Activated naive CD4-positive, alpha-beta T cell treated with anti-CD3 and anti-CD28 coated beads for 36 hours (primary cell): ENCODE data around the gene SPATS2L. TPM values are rescaled to one million over a fixed set of nuclear protein-coding genes. Genes with fewer than 3 reads are reported as not detected.

Experiments
- CTCF ChIA-PET: fragments of 350-600 bp; sonication (Branson Sonifier 250); formaldehyde crosslinking; loops from one replicate; lab custom pipeline; 2021; ENCODE audit warnings: antibody characterized with exemption; lab: Charles Lee
- DNase-seq: peaks from one replicate; pipeline ENCODE4 v3.0.0-alpha.2; 2020
- H3K27ac Mint-ChIP-seq: one replicate; pipeline ENCODE4 v1.8.0; 2021; ENCODE audit warnings: mild to moderate bottlenecking, mixed read lengths
- H3K27me3 Mint-ChIP-seq: one replicate; pipeline ENCODE4 v1.8.0; 2021; ENCODE audit warnings: low read depth, mixed read lengths
- H3K36me3 Mint-ChIP-seq: one replicate; pipeline ENCODE4 v1.8.0; 2021; ENCODE audit warnings: low read depth, mixed read lengths
- H3K4me1 Mint-ChIP-seq: one replicate; pipeline ENCODE4 v1.8.0; 2021; ENCODE audit warnings: low read depth, mixed read lengths
- H3K4me3 Mint-ChIP-seq: one replicate; pipeline ENCODE4 v1.8.0; 2021; ENCODE audit warnings: mild to moderate bottlenecking, moderate library complexity, mixed read lengths
- H3K9me3 Mint-ChIP-seq: one replicate; pipeline ENCODE4 v1.8.0; 2021; ENCODE audit warnings: mixed read lengths
- intact Hi-C: fragments of 100-400 bp; cut with micrococcal nuclease; formaldehyde crosslinking; loops from one replicate; pipeline ENCODE4 v1.15.1; 2023
- total RNA-seq, 2 experiments: library from RNA; stranded (reverse); gene quantifications; one replicate each; pipeline ENCODE4 v1.2.3, GENCODE V29; 2021

The SPATS2L gene
- total RNA-seq, 2 experiments from 2014 or later: 8.9 to 10.9 TPM

- Mint-ChIP-seq H3K27ac (no peak overlapping the region), H3K9me3 (no peaks in the 10 kb centered on the region), H3K36me3 (no peaks in the 10 kb centered on the region), H3K27me3 (no peaks in the 10 kb centered on the region), H3K4me1 (peaks cover 17% of the 10 kb centered on the region), H3K4me3 (no peak overlapping the region)
- DNase-seq: no peak
- intact Hi-C loops: loop anchor here (1.0 to 5.0 kb wide), 2 partner anchors 10 to 437 kb away; partner anchors contain the start of gene ORC2
- CTCF ChIA-PET: interaction anchor here (1.3 to 1.7 kb wide), 3 partner anchors 40 to 211 kb away, joined by 3 to 5 read pairs (median 4); no protein-coding TSS in a partner anchor
Measured at GRCh38 chr2:200525066-200525465, 218.6 kb downstream of the SPATS2L start.

- Mint-ChIP-seq H3K27ac (peak overlapping the region; percentile 67), H3K27me3 (no peaks in the 10 kb centered on the region), H3K4me1 (peaks cover 17% of the 10 kb centered on the region), H3K9me3 (no peaks in the 10 kb centered on the region), H3K4me3 (peak overlapping the region; percentile 90), H3K36me3 (no peaks in the 10 kb centered on the region)
- CTCF ChIA-PET: interaction anchor here (0.5 to 1.7 kb wide), 7 partner anchors 16 to 344 kb away, joined by 3 to 5 read pairs (median 4); partner anchors contain the start of gene KCTD18
- intact Hi-C loops: loop anchor here (1.0 to 5.0 kb wide), 2 partner anchors 10 to 437 kb away; partner anchors contain the start of gene ORC2
- no peak for DNase-seq
Measured at GRCh38 chr2:200525551-200525881, 219.0 kb downstream of the SPATS2L start.

GRCh38 chr2:200525882-200526651 lies 219.6 kb downstream of the SPATS2L start, which contains the start of gene SGO2:
TSS of gene SGO2 (plus strand) at chr2:200526207. CDS start at chr2:200532976, 6,769 bp downstream.
- CTCF ChIA-PET: interaction anchor here (0.5 to 1.7 kb wide), 7 partner anchors 16 to 344 kb away, joined by 3 to 5 read pairs (median 4); partner anchors contain the start of gene KCTD18
- DNase-seq: peak; percentile 98
- Mint-ChIP-seq H3K27ac (peak within 1 kb of the TSS; percentile 84), H3K4me3 (peak within 1 kb of the TSS; percentile 90), H3K4me1 (peaks cover 17% of the 10 kb centered on the region), H3K9me3 (no peaks in the 10 kb centered on the region), H3K36me3 (no peaks in the 10 kb centered on the region), H3K27me3 (no peaks in the 10 kb centered on the region)
- intact Hi-C loops: loop anchor here (1.0 to 5.0 kb wide), 11 partner anchors 11 to 707 kb away; partner anchors contain the start of genes BZW1, C2orf69, CLK1 and KCTD18

GRCh38 chr2:200528228-200528627 lies 221.7 kb downstream of the SPATS2L start:
- H3K36me3 Mint-ChIP-seq: no peaks in the 10 kb centered on the region
- CTCF ChIA-PET: no interaction called here
- no peaks in the 10 kb centered on the region for H3K27me3 Mint-ChIP-seq
- no peak for DNase-seq
- H3K9me3 Mint-ChIP-seq: no peaks in the 10 kb centered on the region
- intact Hi-C loops: loop anchor here (5.0 kb wide), 1 partner anchor 434 kb away; the partner anchor contains the start of gene ORC2
- peaks cover 17% of the 10 kb centered on the region for H3K4me1 Mint-ChIP-seq
- no peak overlapping the region for H3K27ac Mint-ChIP-seq
- no peak overlapping the region for H3K4me3 Mint-ChIP-seq

Other genes with a start within 250 kb of the SPATS2L start
- 10 to 100 TPM in 1 of 2 experiments, 1 to 10 TPM in 1; 8.7 to 10.0 TPM for gene KCTD18, start 203.4 kb downstream of the SPATS2L start, total RNA-seq
- gene SGO2, start 219.5 kb downstream of the SPATS2L start, total RNA-seq: 10 to 100 TPM; 39.7 to 40.0 TPM